NCI-H69 (cell line): Measurements from ENCODE around the gene NME3.

Experiments
- DNase-seq: peaks from one replicate; lab custom pipeline; 2025; lab: John Stamatoyannopoulos, UW

The NME3 gene

GRCh38 chr16:1780677-1781072, 9.3 kb upstream of the NME3 start:
- DNase-seq = no peak

- no peak for DNase-seq
Measured at GRCh38 chr16:1779741-1780676, 8.7 kb upstream of the NME3 start.

GRCh38 chr16:1779234-1779701, 7.9 kb upstream of the NME3 start:
- DNase-seq = no peak

- no peak for DNase-seq
Measured at GRCh38 chr16:1778200-1779179, 7.1 kb upstream of the NME3 start.

- DNase-seq = no peak
Measured at GRCh38 chr16:1777375-1778199, 6.2 kb upstream of the NME3 start.

- DNase-seq = no peak
Measured at GRCh38 chr16:1776991-1777374, 5.6 kb upstream of the NME3 start.

- DNase-seq = no peak
Measured at GRCh38 chr16:1776672-1776955, 5.3 kb upstream of the NME3 start.

- DNase-seq = no peak
Measured at GRCh38 chr16:1775846-1776671, 4.7 kb upstream of the NME3 start.

GRCh38 chr16:1775006-1775845, 3.9 kb upstream of the NME3 start:
- no peak for DNase-seq

- DNase-seq = no peak
Measured at GRCh38 chr16:1774448-1774780, 3.1 kb upstream of the NME3 start.

- DNase-seq = peak; percentile 53
Measured at GRCh38 chr16:1773703-1774447, 2.5 kb upstream of the NME3 start.

GRCh38 chr16:1772908-1773702, 1.8 kb upstream of the NME3 start, which contains the start of gene MRPS34:
MRPS34 (minus strand) TSS chr16:1773134; CDS start chr16:1773119, 15 bp downstream.
- peak; percentile 96 for DNase-seq

GRCh38 chr16:1772362-1772907, 1.1 kb upstream of the NME3 start, which contains the start of gene EME2:
EME2 (plus strand) TSS chr16:1772810; CDS start chr16:1773228, 418 bp downstream.
- peak; percentile 75 for DNase-seq

GRCh38 chr16:1771864-1772361, 570 bp upstream of the NME3 start:
- DNase-seq = peak; percentile 75

- no peak for DNase-seq
Measured at GRCh38 chr16:1770328-1771187, 785 bp downstream of the NME3 start.

- DNase-seq = no peak
Measured at GRCh38 chr16:1769402-1770300, 1.7 kb downstream of the NME3 start.
